Activated T-cell treated with anti-CD3 and anti-CD28 coated beads for 1 hour (primary cell): ENCODE data around the gene PRPSAP2.
"Not testable (repeated sequence)": the region's sequence is repeated elsewhere in the genome, so short reads cannot be mapped to it uniquely, and the experiment has no call there.

Experiments
- DNase-seq: peaks from one replicate; pipeline ENCODE4 v3.0.0-alpha.2; 2020; ENCODE audit warnings: low read depth

Gene PRPSAP2

DNA sequence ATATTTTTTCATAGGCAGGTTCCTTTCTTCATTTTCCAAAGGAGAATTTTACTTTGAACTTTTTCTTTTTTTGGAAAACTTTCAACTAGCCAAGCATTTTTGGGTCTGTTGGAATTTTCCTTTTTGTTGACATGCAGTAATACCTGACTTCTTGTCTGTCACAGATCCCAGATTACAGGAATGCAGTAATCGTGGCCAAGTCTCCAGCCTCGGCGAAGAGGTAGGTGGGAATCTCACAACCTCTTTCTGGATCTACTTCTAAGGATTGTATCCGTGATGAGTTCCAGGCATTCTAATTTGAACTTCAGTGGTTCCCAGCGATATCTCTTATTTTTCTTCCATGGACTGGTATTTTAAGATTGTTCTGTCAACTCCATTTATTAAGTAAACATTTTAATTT, 31.7 kb downstream of the PRPSAP2 start:
- no peak for DNase-seq

- DNase-seq = no peak
Measured at GRCh38 chr17:18891541-18891940, 33.6 kb downstream of the PRPSAP2 start.

GRCh38 chr17:18896146-18896545, 38.2 kb downstream of the PRPSAP2 start:
- DNase-seq = no peak

DNA sequence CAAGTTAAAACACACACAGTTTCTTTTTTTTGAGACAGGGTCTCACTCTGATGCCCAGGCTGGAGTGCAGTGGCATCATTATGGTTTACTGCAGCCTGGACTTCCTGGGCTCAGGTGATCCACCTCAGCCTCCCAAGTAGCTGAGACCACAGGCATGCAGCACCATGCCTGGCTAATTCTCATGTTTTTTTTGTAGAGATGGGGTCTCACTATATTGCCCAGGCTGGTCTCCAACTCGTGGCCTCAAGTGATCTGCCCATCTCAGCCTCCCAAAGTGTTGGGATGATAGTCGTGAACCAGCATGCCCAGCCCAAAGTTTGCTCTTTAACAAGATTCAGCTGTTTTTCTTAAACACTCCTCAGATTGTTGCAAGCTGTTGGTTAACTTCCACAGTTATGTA, 39.0 kb downstream of the PRPSAP2 start:
- no peak for DNase-seq

GRCh38 chr17:18904482-18904881, 46.6 kb downstream of the PRPSAP2 start:
- DNase-seq = no peak

GRCh38 chr17:18905226-18905625, 47.3 kb downstream of the PRPSAP2 start:
- DNase-seq = no peak

- no peak for DNase-seq
Measured at GRCh38 chr17:18910326-18910725, 52.4 kb downstream of the PRPSAP2 start.

GRCh38 chr17:18910881-18911280, 53.0 kb downstream of the PRPSAP2 start:
- DNase-seq = no peak

- no peak for DNase-seq
Measured at GRCh38 chr17:18916816-18917500, 59.0 kb downstream of the PRPSAP2 start.

GRCh38 chr17:18917506-18918032, 59.6 kb downstream of the PRPSAP2 start:
- DNase-seq = no peak

- DNase-seq = no peak
Measured at GRCh38 chr17:18919963-18920362, 62.0 kb downstream of the PRPSAP2 start.

DNA sequence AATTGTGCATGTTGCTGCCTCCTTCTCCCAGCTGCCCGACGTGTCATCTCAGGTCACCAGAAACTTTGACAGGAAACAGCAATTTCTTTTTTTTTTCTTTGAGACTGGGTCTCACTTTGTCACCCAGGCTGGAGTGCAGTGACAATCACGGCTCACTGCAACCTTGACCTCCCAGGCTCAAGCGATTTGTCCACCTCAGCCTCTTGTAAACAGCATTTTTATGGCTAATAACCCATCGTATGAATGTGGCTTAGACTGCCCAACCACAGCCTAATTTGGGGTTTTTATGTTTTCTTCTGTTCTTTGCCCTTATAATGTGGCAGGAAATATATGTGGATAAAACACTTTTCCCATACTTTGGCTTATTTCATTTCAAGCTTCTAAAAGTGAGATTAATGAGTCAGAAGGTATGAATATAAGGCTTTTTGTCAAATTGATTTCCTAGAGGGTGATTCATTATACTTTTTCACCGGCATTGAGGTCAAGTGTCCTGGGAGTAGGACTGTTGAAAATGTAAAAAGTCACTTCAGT, 63.0 kb downstream of the PRPSAP2 start:
- DNase-seq = no peak

DNA sequence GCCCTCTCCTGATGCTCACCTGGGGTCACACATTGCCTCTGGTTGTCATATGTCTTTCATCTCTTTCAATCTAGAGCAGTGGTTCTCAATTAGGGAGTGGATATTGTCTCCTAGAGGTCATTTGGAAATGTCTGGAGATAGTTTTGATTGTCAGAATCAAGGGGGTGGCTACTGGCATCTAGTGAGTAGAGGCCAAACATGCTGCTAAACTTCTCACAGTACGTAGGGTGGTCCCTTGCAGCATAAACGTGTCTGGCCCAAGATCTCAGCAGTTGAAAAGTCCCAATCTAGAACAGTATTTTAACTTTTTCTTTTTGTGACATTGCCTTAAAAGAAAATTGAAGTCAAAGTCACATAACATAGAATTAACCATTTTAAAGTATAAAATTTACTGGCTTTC, 63.6 kb downstream of the PRPSAP2 start:
- DNase-seq = no peak

- DNase-seq = no peak
Measured at GRCh38 chr17:18921912-18922451, 64.1 kb downstream of the PRPSAP2 start.

GRCh38 chr17:18922596-18922995, 64.7 kb downstream of the PRPSAP2 start:
- DNase-seq = not testable (repeated sequence)

GRCh38 chr17:18925187-18925586, 67.3 kb downstream of the PRPSAP2 start:
- no peak for DNase-seq

DNA sequence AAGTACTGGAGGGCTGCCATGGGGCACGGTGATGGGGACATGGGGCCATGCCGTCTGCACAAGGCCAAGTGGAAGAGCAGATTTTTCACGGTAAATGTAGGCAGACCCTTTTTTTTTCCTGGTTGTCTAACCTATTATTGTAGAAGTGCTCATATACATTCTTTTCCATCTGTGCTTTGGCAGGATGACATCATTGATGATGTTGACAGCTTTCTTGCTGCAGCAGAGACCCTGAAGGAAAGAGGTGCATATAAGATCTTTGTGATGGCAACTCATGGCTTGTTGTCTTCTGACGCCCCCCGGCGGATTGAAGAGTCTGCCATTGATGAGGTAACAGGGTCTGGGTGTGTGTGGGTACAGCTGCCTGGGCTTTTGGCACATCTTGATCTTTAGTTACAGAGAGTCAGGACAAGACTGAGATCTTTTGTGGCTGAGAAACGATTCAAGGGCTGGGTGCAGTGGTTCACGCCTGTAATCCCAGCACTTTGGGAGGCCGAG, 70.7 kb downstream of the PRPSAP2 start:
- no peak for DNase-seq

DNA sequence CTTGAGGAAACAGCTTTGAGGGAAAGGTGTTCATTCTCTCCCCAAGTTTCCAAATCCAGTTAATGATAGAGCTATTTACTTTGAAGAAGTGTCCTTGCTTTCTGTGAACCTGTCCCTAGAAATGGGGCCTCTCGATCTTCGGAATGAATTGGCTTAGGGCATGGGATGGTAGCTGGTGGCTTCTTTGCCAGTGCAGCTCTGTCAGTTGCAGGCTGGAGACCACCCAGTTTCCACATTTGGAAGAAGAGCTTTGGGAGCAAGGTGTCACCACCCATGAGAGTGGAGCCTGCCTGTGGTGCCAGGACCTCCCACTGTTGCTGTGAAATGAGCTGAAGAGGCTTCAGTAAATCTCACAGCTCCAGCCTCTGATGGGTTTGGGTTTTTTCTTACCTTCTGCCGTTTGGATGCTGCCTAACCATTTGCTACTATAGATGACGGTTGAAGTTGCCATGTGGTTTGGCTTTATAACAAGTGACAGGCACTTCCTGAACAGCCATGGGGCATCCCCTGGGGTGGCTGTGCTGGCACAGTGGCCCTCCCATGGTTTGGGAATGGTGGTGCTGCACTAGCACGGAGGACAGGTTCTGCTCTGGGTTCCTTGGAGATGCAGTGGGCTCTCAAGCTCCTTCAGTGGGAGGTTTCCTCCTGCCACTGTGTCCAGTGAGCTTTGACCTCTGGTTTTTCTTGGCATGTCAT, 74.6 kb downstream of the PRPSAP2 start:
- no peak for DNase-seq

DNA sequence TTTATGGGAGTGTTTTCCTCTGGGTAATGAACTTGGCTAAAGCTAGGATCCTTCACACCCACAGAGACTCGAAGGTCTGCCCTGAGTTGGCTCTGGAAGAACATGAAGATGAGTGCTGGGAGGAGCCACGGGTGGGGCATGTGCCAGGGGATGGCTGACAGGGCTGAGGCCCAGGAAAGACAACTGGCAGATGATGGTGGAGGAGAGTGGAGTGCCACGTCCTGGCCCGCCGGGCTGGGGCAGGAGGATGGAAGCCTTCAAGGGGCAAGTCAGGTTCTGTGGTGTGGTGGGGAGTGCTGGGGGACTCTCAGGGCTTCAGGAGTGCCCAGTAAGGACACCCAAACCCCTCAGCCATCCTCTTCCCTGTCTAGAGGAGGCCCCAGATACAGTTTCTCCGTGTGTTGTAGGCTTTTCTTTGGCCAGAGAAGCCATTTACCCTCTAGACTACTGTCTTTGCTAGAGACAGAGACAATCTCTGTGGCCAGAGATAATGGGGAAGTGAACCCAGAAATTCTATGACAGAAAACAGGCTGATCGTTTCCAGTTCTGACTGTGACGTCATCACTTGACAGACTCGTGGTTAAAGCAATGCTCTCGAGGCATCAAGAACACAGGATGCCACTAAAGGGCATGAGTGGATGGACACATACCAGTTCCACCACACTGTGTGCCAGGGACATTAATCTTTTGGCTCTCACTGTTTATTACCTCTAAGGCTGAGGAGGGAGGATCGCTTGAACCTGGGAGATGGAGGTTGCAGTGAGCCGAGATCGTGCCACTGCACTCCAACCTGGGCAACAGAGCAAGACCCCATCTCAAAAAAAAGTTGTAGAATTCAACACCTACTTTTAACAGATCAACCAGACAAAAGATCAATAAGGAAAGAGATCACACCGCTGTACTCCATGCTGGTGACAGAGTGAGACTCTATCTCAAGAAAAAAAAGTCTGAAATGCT, 75.4 kb downstream of the PRPSAP2 start:
- DNase-seq = no peak

GRCh38 chr17:18937981-18938691, 80.2 kb downstream of the PRPSAP2 start:
- no peak for DNase-seq

DNA sequence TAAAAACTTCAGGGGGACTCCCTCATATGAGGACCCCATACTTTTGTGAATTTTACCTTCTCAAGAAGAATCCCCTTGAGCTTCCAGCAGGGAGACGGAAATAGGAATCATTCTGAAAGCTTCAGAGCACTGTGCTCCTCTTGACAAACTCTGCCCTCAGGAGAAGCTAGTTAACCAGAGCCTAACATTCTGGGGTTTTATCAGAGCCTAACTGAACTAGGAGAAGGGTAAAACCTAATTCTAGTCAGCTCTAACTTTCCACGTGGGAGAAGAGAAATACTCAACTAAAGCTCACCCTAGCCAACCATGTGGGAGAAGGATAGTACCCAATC, 80.7 kb downstream of the PRPSAP2 start:
- DNase-seq = no peak
